GM18499 (cell line): ENCODE results near the gene ARHGAP26.

Source experiments
- ATAC-seq: cut with Tn5 transposase; IDR thresholded peaks from one replicate; pipeline ENCODE4 v1.9.1; 2021; ENCODE audit warnings: moderate number of reproducible peaks; ENCODE audit not compliant: insufficient read depth, unreplicated experiment

Gene ARHGAP26, protein sequence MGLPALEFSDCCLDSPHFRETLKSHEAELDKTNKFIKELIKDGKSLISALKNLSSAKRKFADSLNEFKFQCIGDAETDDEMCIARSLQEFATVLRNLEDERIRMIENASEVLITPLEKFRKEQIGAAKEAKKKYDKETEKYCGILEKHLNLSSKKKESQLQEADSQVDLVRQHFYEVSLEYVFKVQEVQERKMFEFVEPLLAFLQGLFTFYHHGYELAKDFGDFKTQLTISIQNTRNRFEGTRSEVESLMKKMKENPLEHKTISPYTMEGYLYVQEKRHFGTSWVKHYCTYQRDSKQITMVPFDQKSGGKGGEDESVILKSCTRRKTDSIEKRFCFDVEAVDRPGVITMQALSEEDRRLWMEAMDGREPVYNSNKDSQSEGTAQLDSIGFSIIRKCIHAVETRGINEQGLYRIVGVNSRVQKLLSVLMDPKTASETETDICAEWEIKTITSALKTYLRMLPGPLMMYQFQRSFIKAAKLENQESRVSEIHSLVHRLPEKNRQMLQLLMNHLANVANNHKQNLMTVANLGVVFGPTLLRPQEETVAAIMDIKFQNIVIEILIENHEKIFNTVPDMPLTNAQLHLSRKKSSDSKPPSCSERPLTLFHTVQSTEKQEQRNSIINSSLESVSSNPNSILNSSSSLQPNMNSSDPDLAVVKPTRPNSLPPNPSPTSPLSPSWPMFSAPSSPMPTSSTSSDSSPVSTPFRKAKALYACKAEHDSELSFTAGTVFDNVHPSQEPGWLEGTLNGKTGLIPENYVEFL

DNA sequence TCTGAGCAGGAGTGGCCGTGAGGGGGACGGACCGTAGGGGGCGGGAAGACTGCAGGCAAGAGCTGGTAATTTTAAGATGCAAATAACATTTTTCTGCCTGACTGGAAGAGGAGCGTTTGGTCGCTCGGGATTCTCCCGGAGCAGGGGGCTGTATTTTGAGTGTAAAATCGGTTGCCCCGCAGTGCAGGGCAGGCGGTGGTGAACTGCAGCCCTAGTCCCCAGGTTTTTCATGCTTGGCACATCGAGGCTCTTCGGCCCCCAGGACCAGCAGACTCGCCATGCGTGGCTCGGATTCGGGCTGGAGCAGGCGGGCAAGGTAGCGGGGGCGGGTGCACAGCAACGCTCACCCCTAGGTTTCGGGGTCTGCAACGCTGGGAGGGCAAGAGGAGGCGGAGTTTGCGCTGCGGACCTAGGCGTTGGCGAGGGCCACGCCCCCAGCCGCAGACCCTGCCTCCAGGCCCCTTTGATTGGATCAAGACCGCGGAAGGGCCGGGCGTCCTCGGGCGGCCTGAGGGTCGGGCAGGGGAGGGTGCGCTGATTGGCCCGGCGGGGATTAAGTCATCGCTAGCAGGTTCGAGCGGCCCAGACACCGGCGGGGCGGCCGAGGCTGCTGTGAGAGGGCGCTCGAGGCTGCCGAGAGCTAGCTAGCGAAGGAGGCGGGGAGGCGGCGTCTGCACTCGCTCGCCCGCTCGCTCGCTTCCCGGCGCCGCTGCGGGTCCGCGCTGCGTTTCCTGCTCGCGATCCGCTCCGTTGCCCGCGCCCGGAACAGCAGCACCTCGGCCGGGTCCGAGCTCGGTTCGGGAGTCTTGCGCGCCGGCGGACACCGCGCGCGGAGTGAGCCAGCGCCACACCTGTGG, at the start of gene ARHGAP26:
Gene ARHGAP26 (plus strand): TSS at position 585 of the 857 bp plus-strand sequence. CDS start 385 bp downstream, outside the sequence.
- ATAC-seq, result peak; percentile 96

DNA sequence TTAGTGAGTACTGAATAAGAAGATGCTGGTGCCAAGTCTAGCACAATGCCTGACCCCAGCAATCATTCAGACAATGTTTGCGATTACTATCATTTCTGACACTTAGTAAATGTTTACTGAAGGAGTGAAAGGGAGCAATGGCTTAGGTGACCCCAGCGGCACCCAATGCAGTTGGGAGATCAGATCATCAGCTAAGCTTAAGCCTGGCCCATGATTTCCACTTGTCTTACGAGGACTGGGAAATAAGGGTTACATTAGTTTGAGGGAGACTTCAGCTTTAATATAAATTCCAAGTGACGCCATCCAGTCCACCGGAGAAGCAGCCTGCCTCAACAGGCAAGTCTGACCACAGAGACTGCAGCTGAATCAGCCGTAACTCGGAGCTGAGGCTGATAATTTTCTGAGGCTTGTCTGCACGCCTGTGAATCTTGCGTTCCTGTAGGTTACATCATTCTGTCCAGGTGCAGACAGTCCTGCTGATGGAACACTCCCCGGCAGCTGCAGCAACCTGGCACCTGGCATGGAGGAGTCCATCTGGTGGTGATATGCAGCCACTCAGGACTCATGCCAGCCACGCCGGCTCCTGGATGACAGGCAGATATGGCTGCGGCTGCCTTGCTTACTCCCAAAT, 49.4 kb upstream of the ARHGAP26 start:
- no peak for ATAC-seq

DNA sequence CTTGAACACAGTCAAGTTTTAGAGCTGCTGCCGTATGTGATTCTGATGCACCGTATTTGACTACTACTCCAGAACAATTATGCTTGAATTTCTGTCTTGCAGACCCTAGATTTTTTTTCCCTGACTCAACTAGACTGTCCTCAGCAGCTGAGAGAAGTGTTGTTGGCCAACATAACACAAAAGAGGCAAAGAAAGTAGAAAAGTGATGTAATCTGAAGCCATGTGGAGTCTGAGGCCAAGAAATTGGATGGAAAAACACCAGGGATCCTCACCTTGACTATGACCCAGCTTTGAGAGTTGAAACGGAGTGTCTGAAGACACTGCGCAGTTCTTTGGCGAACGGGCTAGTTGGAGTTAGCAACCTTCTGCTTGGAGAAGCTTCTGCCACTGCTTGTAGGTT, 48.0 kb upstream of the ARHGAP26 start:
- no peak for ATAC-seq

DNA sequence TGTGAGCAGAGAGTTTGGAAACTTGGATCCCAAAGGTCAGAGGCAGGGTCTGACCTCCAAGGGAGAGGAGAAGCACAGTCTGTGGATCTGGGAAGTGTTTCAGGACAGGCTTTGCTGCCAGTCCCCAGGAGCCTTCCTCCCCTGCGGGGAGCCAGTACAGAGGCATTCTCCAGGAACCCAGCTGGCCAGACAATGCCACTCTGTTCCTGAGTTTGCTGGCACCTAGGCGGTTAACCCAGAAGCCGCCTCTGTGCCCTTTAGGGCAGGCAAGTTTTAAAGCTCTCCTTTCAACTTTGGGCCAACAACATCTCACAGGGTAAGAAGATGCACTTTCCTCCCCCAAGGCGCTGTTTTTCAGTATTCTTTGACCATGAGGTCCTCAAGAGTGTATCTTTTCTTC, 47.3 kb upstream of the ARHGAP26 start:
- ATAC-seq, result no peak

DNA sequence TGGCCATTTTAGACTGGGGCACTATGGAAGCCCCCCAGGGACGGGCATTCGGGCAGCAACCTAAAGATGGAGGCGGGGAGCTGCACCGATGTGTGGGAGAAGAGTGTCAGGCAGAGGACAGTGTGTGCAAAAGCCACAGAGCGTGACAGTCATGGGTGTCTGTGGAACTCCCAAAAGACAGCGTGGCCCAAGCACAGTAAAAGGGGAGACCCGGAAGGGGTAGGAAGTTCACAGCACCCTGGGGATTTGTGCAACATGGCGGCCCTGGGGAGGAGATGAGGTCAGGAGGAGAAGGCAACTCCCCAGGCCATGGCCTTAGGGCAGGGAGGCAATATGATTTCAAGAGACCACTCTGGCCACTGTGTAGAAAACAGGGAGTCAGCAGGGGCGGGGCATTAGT, 45.4 kb upstream of the ARHGAP26 start:
- no peak for ATAC-seq

DNA sequence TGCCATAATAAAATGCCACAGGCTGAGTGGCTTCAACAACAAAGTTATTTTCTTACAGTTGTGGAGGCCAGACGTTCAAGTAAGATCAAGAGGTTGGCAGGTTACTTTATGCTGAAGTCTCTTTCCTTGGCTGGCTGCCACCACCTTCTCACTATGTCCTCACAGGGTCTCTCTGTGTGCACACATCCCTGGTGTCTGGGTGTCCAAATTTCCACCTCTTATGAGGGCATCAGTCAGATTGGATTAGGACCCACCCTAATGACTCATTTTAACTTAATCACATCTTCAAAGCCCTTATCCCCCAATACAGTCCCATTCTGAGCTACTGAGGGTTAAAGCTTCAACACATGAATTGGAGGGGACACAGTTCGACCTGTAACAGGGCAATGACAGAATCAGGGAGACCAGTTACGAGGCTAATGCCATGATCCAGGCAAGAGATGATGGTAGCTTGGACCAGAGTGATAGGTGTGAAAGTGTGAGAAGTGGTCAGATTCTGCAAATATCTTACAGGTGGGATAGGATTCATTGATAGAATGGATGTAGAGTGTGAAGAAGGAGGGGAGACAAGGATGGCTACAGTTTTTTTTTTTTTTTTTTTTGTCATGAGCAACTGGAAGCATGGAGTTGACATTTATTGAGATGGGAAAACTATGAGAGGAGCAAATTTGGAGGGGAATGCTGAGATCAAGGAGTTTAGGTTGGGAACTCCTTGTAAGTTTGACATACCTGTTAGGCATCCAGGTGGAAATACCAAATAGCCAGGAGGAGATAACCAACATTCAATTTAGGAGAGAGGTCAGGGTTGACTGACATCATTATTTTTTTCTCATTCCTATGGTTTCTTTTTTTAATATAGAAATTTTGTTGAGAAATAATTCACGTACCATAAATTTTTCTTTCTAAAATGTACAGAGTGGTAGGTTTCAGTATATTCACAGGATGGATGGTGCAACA, 44.7 kb upstream of the ARHGAP26 start:
- ATAC-seq, result no peak

DNA sequence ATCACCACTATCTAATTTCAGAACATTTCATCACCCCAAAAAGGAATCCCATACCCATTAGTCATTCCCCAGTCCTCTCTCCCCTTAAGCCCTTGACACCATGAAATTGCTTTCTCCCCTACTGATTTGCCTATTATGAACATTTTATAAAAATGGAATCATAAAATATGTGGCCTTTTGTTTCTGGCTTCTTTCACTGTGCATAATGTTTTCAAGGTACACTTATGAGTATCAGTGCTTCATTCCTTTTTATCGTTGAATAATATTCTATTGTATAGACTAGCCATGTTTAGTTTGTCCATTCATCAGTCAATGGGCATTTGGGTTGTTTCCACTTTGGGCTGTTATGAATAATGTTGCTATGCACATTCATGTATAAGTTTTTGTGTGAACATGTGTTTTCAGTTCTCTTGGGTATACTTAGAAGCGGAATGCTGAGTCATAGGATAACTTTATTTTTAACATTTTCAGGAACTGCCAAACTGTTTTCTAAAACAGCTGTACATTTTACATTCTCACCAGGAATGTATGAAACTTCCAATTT, 43.9 kb upstream of the ARHGAP26 start:
- ATAC-seq, result no peak

DNA sequence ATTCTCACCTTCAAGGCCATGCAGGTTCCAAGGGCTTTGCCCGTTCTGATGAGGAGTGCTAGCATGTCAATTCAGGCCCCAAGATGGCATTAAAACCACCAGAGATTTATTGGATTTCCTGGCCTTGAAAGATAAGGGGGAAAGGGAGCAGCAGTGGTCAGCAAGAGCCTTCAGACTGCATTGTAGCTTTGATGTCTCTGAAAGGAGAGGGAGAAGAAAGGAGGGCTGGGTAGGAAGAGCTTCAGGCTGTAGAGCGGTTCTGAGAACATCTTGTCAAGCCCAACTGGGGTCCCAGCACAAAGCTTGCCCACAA, 42.5 kb upstream of the ARHGAP26 start:
- no peak for ATAC-seq

DNA sequence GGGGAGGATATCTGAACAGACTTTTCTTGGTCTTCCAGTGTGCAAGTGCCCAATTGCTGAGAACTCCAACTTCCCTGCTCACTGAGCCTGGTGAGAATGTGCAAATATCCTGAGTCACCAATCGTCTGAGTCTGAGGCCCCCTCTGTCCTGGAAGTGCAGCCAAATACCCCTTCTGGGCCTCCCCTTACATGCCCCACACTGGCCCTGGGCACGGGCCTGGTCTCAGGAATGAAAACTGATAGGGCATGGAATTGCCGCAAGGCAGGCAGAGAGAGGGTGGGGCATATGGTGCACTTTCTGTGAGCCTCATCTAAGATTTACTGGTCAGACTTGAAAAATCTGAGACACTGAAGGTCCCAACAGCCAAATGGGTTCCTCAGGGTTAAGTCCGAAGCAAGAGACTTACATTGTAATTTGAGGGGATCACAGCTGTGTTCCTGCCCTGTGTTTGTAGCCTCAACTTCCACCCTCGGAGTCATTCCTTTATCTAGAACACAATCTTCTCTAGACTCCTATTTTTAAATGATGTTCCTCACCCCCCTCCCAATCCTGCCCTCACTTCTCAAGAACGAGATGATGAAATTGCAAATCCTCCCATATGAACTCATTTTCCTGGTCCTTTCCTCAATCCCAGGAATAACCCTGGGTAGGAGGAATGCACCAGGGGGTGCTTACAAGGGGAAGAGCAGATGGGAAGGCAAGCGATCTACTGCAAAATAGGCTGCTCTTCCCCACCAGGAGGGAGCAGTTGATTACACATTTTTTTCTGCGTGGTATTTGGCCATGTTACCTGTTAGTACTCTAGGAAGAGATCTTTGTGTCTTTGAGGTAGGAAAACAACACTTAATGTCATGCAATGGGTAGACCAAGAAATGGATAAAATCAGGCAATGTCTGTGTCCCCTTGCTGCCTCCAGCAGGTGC, 34.6 kb upstream of the ARHGAP26 start:
- no peak for ATAC-seq

DNA sequence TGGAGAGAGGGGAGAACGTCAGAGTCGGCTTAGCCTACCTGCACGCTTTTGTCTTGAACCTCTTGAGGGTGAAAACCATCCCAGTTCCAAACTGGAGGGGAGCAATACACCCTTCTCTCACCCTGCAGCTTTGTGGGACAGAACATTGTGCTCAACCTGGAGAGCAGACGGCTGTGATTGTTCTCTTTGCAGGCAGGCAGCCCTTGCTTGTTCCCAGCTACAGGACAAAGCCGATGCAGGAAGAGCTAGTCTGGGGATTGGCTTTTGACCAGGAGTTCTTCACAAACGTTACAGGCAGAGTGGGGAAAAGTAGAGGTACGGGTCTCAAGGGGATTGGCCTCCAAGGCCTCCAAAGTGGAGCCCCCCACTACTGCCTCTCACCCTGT, 33.9 kb upstream of the ARHGAP26 start:
- no peak for ATAC-seq

DNA sequence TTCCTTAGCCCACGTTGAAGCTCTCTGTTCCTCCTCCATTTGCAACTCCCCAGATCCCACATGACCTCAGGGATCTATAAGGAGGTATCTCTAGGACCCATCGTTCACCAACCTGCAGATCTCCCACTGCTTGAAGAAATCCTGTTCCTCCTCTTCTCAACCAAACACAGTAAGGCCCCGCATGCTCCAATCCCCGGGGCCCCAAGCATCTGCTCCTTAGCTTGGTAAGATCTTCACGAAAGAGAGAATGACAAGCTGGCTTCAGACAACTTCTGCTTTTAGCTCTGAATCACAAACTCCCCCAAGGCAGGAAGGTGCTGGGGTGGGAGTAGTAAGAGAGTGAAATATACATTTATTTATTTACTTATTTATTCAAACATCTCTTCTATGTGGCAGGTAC, 33.0 kb upstream of the ARHGAP26 start:
- no peak for ATAC-seq

DNA sequence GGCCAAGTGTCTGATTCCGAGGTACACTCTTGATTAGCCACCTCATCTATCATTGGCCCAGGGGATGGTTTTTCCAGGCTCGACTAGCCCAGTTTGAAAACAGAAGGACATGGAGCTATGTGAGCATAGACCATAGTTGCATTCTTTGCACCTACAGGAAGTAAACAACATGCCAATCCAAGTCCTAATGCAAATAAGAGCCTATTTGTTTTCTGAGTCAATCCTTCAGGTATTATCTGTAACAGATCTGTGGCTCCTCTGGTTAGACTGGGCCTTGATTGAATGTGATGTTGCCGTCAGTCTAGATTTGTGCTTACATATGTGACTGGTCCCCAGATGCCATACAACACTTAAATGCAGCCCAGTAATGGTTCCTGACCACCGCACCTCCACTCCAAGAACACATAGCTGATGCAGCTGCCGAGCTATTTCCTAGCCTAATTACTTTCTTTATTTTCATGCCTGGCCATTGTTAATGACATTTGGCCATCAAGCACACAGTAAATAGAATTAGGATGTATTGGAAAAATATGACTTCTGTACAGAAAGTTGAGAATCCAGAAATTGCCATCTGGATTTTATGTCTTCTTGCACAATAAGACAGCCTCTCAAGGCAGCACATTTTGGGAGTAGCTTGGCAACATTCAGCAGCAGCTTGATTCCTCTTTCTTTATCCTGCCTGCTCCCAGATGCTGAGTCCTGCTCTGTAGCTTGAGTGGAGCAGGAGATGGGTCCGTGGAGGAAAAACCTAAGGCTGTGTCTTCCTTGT, 29.5 kb upstream of the ARHGAP26 start:
- no peak for ATAC-seq

DNA sequence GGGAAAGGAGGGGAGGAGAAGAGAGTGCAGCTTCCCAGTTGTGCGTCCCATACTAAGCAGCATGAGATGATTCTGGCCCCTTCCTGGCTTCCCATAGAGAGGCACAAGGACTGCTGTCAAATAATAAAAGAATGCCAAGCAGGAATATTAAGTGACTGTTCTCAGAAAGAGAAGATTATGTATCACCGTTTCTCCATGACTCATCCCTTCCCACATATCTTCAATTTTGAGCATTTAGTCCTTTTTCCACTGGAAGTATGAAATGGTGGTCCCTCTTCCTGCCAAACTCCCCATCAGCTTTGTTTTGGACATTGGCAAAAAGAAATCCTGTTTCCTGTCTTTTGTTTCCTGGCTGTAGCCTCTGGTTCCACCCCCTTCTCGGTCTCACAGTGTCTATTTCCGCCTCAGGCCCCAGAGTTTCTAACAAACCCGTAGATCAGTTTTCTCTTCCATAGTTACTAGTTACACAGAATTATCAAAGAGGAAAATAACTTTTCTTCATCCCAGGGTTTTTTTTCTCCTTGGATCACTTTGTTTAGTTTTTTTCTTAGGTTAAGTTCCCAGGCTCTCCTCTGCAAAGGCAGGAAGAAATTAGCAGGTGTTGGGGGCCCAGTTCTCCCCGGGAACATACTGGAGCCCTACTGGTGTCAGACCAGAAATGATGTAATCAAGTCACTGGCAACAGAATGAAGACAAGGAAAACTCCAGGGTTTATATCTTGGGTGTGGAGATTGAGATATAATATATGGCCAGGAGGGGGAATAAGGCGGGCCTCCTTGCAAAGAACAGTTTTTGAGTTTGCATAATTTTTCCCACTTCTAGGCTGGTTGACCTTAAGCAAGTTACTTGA, 26.4 kb upstream of the ARHGAP26 start:
- no peak for ATAC-seq

DNA sequence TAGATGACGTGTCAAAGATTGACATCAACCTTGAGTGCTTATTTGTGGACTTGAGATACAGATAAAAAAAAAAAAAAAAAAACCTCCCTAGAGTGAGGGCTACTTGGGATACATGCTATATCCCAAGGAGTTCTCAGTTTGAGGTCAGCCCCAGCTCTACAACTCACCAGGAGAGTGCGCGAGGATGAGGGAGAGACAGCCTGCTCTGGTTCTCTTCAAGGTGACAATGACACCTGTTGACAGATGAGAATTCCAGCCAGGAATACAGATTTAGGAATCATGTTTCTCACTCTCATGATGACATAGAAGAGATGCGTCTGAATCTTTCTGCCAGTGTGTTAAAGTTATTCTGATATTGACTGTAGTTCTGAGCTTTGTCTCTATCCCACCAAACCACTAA, 24.9 kb upstream of the ARHGAP26 start:
- ATAC-seq, result no peak

DNA sequence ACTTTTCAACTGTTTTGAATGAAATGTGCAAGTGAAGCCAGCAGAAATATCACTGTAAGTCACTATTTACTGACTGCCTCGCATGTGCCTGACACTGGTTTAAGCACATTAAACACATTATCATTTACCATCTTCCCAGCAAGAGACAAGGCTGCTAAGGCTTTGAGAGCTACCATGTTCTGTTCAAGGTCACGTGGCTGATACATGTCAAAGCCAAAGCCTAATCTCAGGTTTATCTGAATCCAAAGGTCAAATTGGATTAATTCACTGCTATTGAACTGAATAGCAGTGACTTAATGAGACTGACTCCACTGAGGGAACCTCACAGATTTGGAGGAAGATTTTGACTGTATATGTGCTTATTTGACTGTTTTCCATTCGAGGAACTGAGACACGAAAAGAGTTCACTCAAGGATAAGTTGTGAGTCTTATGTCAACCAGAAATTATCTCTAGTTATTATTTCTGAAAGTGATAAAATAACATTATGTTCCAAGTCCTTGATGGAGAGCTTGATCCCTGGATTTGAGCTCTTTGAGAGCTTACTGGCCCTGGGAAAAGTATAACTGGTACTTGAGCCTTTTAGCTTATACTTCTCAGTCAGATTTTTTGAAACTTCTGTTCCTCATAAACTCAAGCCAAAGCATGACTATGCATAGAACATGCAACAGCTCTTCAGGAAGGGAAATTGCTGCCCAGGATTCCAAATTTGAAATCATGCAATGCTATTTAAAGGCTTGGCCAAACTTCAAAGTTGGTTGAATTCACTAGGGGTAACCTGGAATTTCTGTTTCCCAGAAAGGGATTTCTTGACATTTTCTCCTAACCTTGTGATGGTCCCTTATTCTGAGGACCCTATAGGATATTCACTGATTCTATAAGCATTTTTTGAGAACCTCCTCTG, 23.4 kb upstream of the ARHGAP26 start:
- no peak for ATAC-seq
